PC-9 (cell line): ENCODE results near the gene UNC119B.

Experiments
- EZH2 ChIP-seq: fragments of 200-600 bp; sonication (generic); IDR thresholded peaks from 2 replicates; pipeline ENCODE4 v1.8.0; 2017; ENCODE audit warnings: antibody characterized with exemption, low read depth
- TF ChIP-seq, protein P1 (sequence below): fragments of 200-600 bp; sonication (generic); conservative IDR thresholded peaks from 2 replicates; pipeline ENCODE4 v1.6.1; 2017; ENCODE audit warnings: mixed run types, antibody characterized with exemption, mild to moderate bottlenecking, moderate library complexity

DNA sequence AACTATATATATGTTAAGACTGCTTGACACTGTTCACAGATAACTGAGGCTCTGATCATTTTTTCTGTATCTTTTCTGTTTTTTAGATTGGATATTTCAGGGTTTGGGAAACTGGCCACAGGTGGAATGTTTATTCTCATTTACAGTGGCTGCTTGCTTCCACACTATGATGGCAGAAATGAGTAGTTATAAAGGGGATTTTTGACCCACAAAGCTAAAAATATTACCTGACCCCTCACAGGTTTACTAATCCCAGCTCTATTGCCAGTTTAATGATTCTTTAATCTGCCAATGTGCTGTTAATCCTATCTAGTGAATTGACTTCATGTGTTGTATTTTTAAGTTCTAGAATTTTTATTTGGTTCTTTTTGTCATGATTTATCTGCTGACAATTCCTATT lies 45.0 kb downstream of the UNC119B start:
- TF ChIP-seq, protein P1, sequence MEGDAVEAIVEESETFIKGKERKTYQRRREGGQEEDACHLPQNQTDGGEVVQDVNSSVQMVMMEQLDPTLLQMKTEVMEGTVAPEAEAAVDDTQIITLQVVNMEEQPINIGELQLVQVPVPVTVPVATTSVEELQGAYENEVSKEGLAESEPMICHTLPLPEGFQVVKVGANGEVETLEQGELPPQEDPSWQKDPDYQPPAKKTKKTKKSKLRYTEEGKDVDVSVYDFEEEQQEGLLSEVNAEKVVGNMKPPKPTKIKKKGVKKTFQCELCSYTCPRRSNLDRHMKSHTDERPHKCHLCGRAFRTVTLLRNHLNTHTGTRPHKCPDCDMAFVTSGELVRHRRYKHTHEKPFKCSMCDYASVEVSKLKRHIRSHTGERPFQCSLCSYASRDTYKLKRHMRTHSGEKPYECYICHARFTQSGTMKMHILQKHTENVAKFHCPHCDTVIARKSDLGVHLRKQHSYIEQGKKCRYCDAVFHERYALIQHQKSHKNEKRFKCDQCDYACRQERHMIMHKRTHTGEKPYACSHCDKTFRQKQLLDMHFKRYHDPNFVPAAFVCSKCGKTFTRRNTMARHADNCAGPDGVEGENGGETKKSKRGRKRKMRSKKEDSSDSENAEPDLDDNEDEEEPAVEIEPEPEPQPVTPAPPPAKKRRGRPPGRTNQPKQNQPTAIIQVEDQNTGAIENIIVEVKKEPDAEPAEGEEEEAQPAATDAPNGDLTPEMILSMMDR: no peak
- no peak for TF ChIP-seq EZH2
